Mammary epithelial cell (primary cell): ENCODE data around the gene USP3.

Experiments
- EZH2 ChIP-seq: IDR thresholded peaks from 2 replicates; pipeline ENCODE4 v1.6.1; 2012; ENCODE audit warnings: low read length, inconsistent platforms, borderline replicate concordance
- TF ChIP-seq, protein P1 (sequence below), 2 donors: IDR thresholded peaks in 1 of 2; conservative IDR thresholded peaks in 1 of 2; 2 replicates each; pipeline ENCODE4 v1.5.1; 2011 to 2012; ENCODE audit warnings: inconsistent platforms in 2 of 2, low read length in 2 of 2, mild to moderate bottlenecking in 2 of 2, control low read depth in 1 of 2, low read depth in 1 of 2; ENCODE audit not compliant: insufficient read depth in 1 of 2; ENCODE audit errors: extremely low read depth in 1 of 2

DNA sequence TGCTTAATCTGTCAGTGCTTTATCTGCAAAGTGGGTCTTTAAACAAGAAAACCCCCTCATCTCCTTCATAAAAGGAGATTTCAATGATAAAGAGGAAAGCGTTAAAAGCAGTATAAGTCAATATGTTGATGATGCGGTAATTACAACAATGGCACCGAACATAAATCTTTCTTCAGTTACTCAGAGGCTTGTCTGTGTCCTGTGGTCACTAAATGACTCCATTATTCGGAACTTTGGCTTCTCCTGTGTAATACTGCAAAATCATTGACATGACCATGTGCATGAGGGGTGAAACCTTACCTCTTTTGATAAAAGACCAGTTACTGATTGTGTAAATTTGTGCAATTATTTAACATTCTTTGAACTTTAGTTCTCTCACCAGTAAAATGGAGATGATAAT lies 4.8 kb upstream of the USP3 start:
- TF ChIP-seq, protein P1, sequence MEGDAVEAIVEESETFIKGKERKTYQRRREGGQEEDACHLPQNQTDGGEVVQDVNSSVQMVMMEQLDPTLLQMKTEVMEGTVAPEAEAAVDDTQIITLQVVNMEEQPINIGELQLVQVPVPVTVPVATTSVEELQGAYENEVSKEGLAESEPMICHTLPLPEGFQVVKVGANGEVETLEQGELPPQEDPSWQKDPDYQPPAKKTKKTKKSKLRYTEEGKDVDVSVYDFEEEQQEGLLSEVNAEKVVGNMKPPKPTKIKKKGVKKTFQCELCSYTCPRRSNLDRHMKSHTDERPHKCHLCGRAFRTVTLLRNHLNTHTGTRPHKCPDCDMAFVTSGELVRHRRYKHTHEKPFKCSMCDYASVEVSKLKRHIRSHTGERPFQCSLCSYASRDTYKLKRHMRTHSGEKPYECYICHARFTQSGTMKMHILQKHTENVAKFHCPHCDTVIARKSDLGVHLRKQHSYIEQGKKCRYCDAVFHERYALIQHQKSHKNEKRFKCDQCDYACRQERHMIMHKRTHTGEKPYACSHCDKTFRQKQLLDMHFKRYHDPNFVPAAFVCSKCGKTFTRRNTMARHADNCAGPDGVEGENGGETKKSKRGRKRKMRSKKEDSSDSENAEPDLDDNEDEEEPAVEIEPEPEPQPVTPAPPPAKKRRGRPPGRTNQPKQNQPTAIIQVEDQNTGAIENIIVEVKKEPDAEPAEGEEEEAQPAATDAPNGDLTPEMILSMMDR (conservative IDR thresholded peaks at IDR 0.05 in 1 of 2, IDR thresholded peaks at IDR 0.05 in 1 of 2; ENCODE audit: extremely low read depth in 1 of 2, insufficient read depth in 1 of 2, low read depth in 1 of 2, low read length in 2 of 2): no peak
- TF ChIP-seq EZH2: no peak
